SK-N-MC (cell line): ENCODE measurements around the gene KLHDC8A.

Experiments
- EZH2 ChIP-seq: fragments of 200-600 bp; sonication (generic); IDR thresholded peaks from one replicate; pipeline ENCODE4 v1.6.1; 2017; ENCODE audit warnings: antibody characterized with exemption
- FOXP2 ChIP-seq: optimal IDR thresholded peaks from 2 replicates; pipeline ENCODE3; 2011; ENCODE audit warnings: mild to moderate bottlenecking, moderate library complexity; ENCODE audit not compliant: insufficient read depth; ENCODE audit errors: extremely low read length, control extremely low read depth
- POLR2AphosphoS5 ChIP-seq: IDR thresholded peaks from 2 replicates; pipeline ENCODE4 v1.6.1; 2012; ENCODE audit warnings: mild to moderate bottlenecking, low read depth, low read length, borderline replicate concordance

DNA sequence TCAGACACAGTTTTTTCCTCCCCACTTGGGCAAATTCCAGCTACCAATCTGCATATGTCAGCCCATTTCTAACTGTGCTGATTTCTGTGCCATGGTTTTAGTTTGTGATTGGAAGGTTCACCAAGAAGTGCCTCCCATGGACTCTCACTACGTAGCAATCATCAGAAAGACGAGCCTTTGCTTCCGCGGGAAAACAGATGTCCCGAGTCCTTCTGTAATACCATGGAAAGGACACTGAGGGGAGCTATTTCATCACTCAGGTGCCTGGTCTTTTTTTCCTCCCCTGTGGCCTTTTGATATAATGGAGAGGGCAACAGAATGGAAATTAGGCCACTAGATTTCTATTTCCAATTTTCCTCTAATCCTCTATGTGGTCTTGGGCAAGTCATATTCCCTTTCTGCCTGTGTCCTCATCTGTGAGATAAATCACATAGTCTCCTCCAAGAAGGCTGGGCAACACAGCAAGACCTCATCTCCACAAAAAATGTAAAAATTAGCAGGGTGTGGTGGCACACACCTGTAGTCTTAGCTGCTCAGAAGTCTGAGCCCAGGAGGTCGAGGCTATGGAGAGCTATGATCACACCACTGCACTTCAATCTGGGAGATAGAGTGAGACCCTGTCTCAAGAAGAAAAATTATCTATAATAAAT lies 40.4 kb upstream of the KLHDC8A start:
- TF ChIP-seq EZH2 (no peak), POLR2AphosphoS5 (no peak), FOXP2 (no peak)
